Measurements from ENCODE around the gene APLN. TPM values are rescaled to one million over a fixed set of nuclear protein-coding genes. Genes with fewer than 3 reads are reported as not detected.

APLN gene
- polyA plus RNA-seq, 1 donor from 2014 or later, result 0.38 TPM

DNA sequence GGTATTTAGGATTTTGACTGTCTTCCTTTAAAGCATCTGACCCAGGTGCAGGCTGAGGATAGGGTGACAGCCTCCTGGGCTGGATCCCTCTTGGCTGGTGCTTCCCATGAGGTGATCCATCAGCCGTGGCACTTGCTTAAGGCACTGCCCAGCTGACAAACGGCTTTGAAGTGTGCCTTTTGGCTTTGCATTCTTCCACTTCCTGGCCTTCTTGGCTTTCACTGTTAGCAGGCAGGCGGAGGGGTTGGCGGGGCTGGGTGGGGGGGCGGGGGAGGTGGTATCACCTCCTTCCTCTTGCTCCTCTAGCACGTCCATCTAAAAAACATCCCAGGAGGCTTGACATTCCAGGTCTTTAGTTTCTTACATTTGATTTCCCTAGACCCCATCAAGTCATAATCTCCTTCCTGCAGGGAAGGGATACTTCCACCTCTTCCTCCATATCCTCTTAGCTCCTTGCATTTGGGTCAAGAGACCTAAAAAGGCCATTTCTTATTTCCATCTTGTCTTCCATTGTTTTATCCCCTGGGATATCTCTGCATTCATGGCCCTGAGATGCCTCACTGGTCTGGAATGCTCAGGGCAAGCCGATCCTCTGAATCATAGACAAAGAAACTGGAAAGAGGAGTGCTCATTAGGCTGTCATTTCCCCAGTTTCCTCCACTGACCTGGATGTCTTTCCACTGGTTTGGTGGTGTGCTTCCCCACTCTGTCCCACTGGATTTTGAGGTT is 11.3 kb upstream of the APLN start:
- Histone ChIP-seq H2AFZ (ENCODE audit: low read depth, low read length) (no peak overlapping the region), H3K27me3 (ENCODE audit: insufficient read depth, low read depth, low read length) (no peaks in the 10 kb centered on the region), H3K36me3 (ENCODE audit: insufficient read depth, low read length) (no peaks in the 10 kb centered on the region), H3K9me3 (ENCODE audit: low read length) (no peaks in the 10 kb centered on the region), H4K20me1 (ENCODE audit: insufficient read depth) (no peaks in the 10 kb centered on the region), H3K4me3 (ENCODE audit: low read length) (no peak overlapping the region), H3F3A (ENCODE audit: insufficient read depth, low read length, poor library complexity, severe bottlenecking) (no peaks in the 10 kb centered on the region), H3K27ac (ENCODE audit: low read length) (no peak overlapping the region), H3K9me2 (ENCODE audit: insufficient read depth, low read length) (no peaks in the 10 kb centered on the region), H3K9ac (ENCODE audit: low read length) (no peak overlapping the region), H3K79me2 (replicated peaks; ENCODE audit: insufficient read depth, low read length) (no peaks in the 10 kb centered on the region), H3K4me2 (ENCODE audit: low read length) (no peak overlapping the region)
- TF ChIP-seq MXI1 (conservative IDR thresholded peaks at IDR 0.05; ENCODE audit: poor library complexity, severe bottlenecking), result no peak
- TF ChIP-seq TAF1 (IDR thresholded peaks at IDR 0.05; ENCODE audit: low read depth), result no peak
- no peak for TF ChIP-seq POLR2AphosphoS5 (IDR thresholded peaks at IDR 0.05)
- TF ChIP-seq, protein P1, sequence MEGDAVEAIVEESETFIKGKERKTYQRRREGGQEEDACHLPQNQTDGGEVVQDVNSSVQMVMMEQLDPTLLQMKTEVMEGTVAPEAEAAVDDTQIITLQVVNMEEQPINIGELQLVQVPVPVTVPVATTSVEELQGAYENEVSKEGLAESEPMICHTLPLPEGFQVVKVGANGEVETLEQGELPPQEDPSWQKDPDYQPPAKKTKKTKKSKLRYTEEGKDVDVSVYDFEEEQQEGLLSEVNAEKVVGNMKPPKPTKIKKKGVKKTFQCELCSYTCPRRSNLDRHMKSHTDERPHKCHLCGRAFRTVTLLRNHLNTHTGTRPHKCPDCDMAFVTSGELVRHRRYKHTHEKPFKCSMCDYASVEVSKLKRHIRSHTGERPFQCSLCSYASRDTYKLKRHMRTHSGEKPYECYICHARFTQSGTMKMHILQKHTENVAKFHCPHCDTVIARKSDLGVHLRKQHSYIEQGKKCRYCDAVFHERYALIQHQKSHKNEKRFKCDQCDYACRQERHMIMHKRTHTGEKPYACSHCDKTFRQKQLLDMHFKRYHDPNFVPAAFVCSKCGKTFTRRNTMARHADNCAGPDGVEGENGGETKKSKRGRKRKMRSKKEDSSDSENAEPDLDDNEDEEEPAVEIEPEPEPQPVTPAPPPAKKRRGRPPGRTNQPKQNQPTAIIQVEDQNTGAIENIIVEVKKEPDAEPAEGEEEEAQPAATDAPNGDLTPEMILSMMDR (IDR thresholded peaks at IDR 0.05; ENCODE audit: poor library complexity, severe bottlenecking), result no peak
- TF ChIP-seq, protein P2, sequence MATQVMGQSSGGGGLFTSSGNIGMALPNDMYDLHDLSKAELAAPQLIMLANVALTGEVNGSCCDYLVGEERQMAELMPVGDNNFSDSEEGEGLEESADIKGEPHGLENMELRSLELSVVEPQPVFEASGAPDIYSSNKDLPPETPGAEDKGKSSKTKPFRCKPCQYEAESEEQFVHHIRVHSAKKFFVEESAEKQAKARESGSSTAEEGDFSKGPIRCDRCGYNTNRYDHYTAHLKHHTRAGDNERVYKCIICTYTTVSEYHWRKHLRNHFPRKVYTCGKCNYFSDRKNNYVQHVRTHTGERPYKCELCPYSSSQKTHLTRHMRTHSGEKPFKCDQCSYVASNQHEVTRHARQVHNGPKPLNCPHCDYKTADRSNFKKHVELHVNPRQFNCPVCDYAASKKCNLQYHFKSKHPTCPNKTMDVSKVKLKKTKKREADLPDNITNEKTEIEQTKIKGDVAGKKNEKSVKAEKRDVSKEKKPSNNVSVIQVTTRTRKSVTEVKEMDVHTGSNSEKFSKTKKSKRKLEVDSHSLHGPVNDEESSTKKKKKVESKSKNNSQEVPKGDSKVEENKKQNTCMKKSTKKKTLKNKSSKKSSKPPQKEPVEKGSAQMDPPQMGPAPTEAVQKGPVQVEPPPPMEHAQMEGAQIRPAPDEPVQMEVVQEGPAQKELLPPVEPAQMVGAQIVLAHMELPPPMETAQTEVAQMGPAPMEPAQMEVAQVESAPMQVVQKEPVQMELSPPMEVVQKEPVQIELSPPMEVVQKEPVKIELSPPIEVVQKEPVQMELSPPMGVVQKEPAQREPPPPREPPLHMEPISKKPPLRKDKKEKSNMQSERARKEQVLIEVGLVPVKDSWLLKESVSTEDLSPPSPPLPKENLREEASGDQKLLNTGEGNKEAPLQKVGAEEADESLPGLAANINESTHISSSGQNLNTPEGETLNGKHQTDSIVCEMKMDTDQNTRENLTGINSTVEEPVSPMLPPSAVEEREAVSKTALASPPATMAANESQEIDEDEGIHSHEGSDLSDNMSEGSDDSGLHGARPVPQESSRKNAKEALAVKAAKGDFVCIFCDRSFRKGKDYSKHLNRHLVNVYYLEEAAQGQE (IDR thresholded peaks at IDR 0.05; ENCODE audit: borderline replicate concordance), result no peak
- TF ChIP-seq EZH2 (IDR thresholded peaks at IDR 0.05; ENCODE audit: borderline replicate concordance, insufficient read depth, low read length, poor library complexity, severe bottlenecking), result no peak
- no peak for TF ChIP-seq SMC3 (conservative IDR thresholded peaks at IDR 0.05; ENCODE audit: poor library complexity)
- TF ChIP-seq RAD21 (conservative IDR thresholded peaks at IDR 0.05), result no peak
- TF ChIP-seq EP300 (conservative IDR thresholded peaks at IDR 0.05; ENCODE audit: poor library complexity, severe bottlenecking), result no peak

DNA sequence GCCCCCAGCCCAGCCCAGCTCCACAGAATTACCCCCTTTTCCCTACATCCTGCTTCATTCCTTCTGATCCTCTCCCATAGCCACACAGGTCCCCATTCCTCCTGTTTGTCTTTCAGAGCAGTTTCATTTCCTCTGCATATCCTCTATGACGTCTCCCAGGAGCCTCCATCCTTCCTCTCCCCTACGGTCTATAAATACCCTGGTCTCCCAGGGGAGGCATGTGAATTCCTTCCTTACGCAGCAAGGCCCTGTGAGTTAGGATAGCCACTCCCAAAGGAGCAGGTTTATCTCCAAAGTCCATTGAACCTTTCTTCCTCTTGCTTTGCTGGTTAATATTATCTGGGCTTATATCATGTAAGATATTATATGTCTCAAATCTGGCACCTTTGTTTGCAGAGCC is 8.4 kb upstream of the APLN start:
- H3K36me3 ChIP-seq (ENCODE audit: insufficient read depth, low read length), result no peaks in the 10 kb centered on the region
- no peaks in the 10 kb centered on the region for H3K27me3 ChIP-seq (ENCODE audit: insufficient read depth, low read depth, low read length)
- H3K4me2 ChIP-seq (ENCODE audit: low read length), result no peak overlapping the region
- no peaks in the 10 kb centered on the region for H3F3A ChIP-seq (ENCODE audit: insufficient read depth, low read length, poor library complexity, severe bottlenecking)
- no peak overlapping the region for H3K4me3 ChIP-seq (ENCODE audit: low read length)
- TF ChIP-seq MXI1 (conservative IDR thresholded peaks at IDR 0.05; ENCODE audit: poor library complexity, severe bottlenecking), result no peak
- TF ChIP-seq EP300 (conservative IDR thresholded peaks at IDR 0.05; ENCODE audit: poor library complexity, severe bottlenecking), result no peak
- no peak for TF ChIP-seq TAF1 (IDR thresholded peaks at IDR 0.05; ENCODE audit: low read depth)
- TF ChIP-seq, protein P2 (IDR thresholded peaks at IDR 0.05; ENCODE audit: borderline replicate concordance), result no peak
- no peak for TF ChIP-seq EZH2 (IDR thresholded peaks at IDR 0.05; ENCODE audit: borderline replicate concordance, insufficient read depth, low read length, poor library complexity, severe bottlenecking)
- TF ChIP-seq, protein P1 (IDR thresholded peaks at IDR 0.05; ENCODE audit: poor library complexity, severe bottlenecking), result no peak
- TF ChIP-seq RAD21 (conservative IDR thresholded peaks at IDR 0.05), result no peak
- no peak for TF ChIP-seq SMC3 (conservative IDR thresholded peaks at IDR 0.05; ENCODE audit: poor library complexity)
- no peak for TF ChIP-seq POLR2AphosphoS5 (IDR thresholded peaks at IDR 0.05)
- no peaks in the 10 kb centered on the region for H3K9me2 ChIP-seq (ENCODE audit: insufficient read depth, low read length)
- no peaks in the 10 kb centered on the region for H4K20me1 ChIP-seq (ENCODE audit: insufficient read depth)
- H3K9ac ChIP-seq (ENCODE audit: low read length), result no peak overlapping the region
- H3K27ac ChIP-seq (ENCODE audit: low read length), result no peak overlapping the region
- no peaks in the 10 kb centered on the region for H3K79me2 ChIP-seq (replicated peaks; ENCODE audit: insufficient read depth, low read length)
- no peak overlapping the region for H2AFZ ChIP-seq (ENCODE audit: low read depth, low read length)
- no peaks in the 10 kb centered on the region for H3K9me3 ChIP-seq (ENCODE audit: low read length)

All from neural cell (in vitro differentiated cells).